Activated CD8-positive, alpha-beta T cell treated with anti-CD3 and anti-CD28 coated beads, Interleukin-2, amount 10 ng/mL, durations not matched to agents 7 days and 5 days (primary cell): ENCODE results near the gene GJA1. TPM values are rescaled to one million over a fixed set of nuclear protein-coding genes. Genes with fewer than 3 reads are reported as not detected.

ENCODE experiments used
- total RNA-seq, 2 experiments: library from RNA; stranded (reverse); gene quantifications; one replicate each; pipeline ENCODE4 v1.2.3, GENCODE V29; 2021

Gene GJA1
- total RNA-seq, 2 experiments from 2014 or later, result not detected

Other genes with a start within 250 kb of the GJA1 start
- 10 to 100 TPM in 1 of 2 experiments, 1 to 10 TPM in 1; 9.5 to 11.4 TPM for gene TBC1D32, start 101.2 kb upstream of the GJA1 start, total RNA-seq